ENCODE data around the gene NAA30. TPM values are rescaled to one million over a fixed set of nuclear protein-coding genes. Genes with fewer than 3 reads are reported as not detected.
"Not testable (repeated sequence)": the region's sequence is repeated elsewhere in the genome, so short reads cannot be mapped to it uniquely, and the experiment has no call there.

NAA30 gene
- total RNA-seq, 1 experiment from 2014 or later: 34.6 TPM

GRCh38 chr14:57364659-57365450 lies 25.5 kb upstream of the NAA30 start:
- Histone ChIP-seq H4K20me1 (ENCODE audit: insufficient read depth, low read depth, low read length) (no peaks in the 10 kb centered on the region), H2AFZ (ENCODE audit: low read length) (no peak overlapping the region), H3K4me1 (ENCODE audit: low read length) (no peaks in the 10 kb centered on the region), H3K4me3 (ENCODE audit: low read length) (no peak overlapping the region), H3K4me2 (ENCODE audit: low read depth, low read length, poor library complexity, severe bottlenecking) (no peak overlapping the region), H3K9me2 (replicated peaks; ENCODE audit: insufficient read depth, low read length) (no peaks in the 10 kb centered on the region), H3K79me2 (ENCODE audit: low read length) (no peaks in the 10 kb centered on the region), H3K9me3 (ENCODE audit: low read length) (no peaks in the 10 kb centered on the region), H3K27ac (ENCODE audit: low read length) (no peak overlapping the region), H3K9ac (ENCODE audit: low read length) (no peak overlapping the region), H3K36me3 (ENCODE audit: insufficient read depth, low read length) (no peaks in the 10 kb centered on the region), H3K27me3 (ENCODE audit: low read length) (no peaks in the 10 kb centered on the region)
- no peak for DNase-seq

GRCh38 chr14:57370187-57370586 lies 20.2 kb upstream of the NAA30 start:
- H3K36me3 ChIP-seq (ENCODE audit: insufficient read depth, low read length); H3K9me2 ChIP-seq (replicated peaks; ENCODE audit: insufficient read depth, low read length); H3K9me3 ChIP-seq (ENCODE audit: low read length); H4K20me1 ChIP-seq (ENCODE audit: insufficient read depth, low read depth, low read length); H3K4me1 ChIP-seq (ENCODE audit: low read length); H3K27me3 ChIP-seq (ENCODE audit: low read length); H3K4me2 ChIP-seq (ENCODE audit: low read depth, low read length, poor library complexity, severe bottlenecking); DNase-seq; H3K27ac ChIP-seq (ENCODE audit: low read length); H3K9ac ChIP-seq (ENCODE audit: low read length); H3K79me2 ChIP-seq (ENCODE audit: low read length); H3K4me3 ChIP-seq (ENCODE audit: low read length); H2AFZ ChIP-seq (ENCODE audit: low read length): not testable (repeated sequence)

- H3K9me3 ChIP-seq (ENCODE audit: low read length): no peaks in the 10 kb centered on the region
- H2AFZ ChIP-seq (ENCODE audit: low read length): no peak overlapping the region
- no peaks in the 10 kb centered on the region for H3K36me3 ChIP-seq (ENCODE audit: insufficient read depth, low read length)
- no peaks in the 10 kb centered on the region for H3K27me3 ChIP-seq (ENCODE audit: low read length)
- H3K4me3 ChIP-seq (ENCODE audit: low read length): no peak overlapping the region
- no peak overlapping the region for H3K9ac ChIP-seq (ENCODE audit: low read length)
- no peaks in the 10 kb centered on the region for H3K4me1 ChIP-seq (ENCODE audit: low read length)
- no peak overlapping the region for H3K27ac ChIP-seq (ENCODE audit: low read length)
- H3K9me2 ChIP-seq (replicated peaks; ENCODE audit: insufficient read depth, low read length): no peaks in the 10 kb centered on the region
- H4K20me1 ChIP-seq (ENCODE audit: insufficient read depth, low read depth, low read length): no peaks in the 10 kb centered on the region
- no peaks in the 10 kb centered on the region for H3K79me2 ChIP-seq (ENCODE audit: low read length)
- no peak overlapping the region for H3K4me2 ChIP-seq (ENCODE audit: low read depth, low read length, poor library complexity, severe bottlenecking)
- no peak for DNase-seq
These were observed 19.4 kb upstream of the NAA30 start for GRCh38 chr14:57371013-57371412.

- Histone ChIP-seq H3K9me3 (ENCODE audit: low read length) (no peaks in the 10 kb centered on the region), H3K27me3 (ENCODE audit: low read length) (no peaks in the 10 kb centered on the region), H3K9me2 (replicated peaks; ENCODE audit: insufficient read depth, low read length) (no peaks in the 10 kb centered on the region), H3K4me2 (ENCODE audit: low read depth, low read length, poor library complexity, severe bottlenecking) (no peak overlapping the region), H3K4me3 (ENCODE audit: low read length) (no peak overlapping the region), H4K20me1 (ENCODE audit: insufficient read depth, low read depth, low read length) (no peaks in the 10 kb centered on the region), H3K4me1 (ENCODE audit: low read length) (no peaks in the 10 kb centered on the region), H2AFZ (ENCODE audit: low read length) (no peak overlapping the region), H3K27ac (ENCODE audit: low read length) (no peak overlapping the region), H3K9ac (ENCODE audit: low read length) (no peak overlapping the region), H3K79me2 (ENCODE audit: low read length) (no peaks in the 10 kb centered on the region), H3K36me3 (ENCODE audit: insufficient read depth, low read length) (no peaks in the 10 kb centered on the region)
- DNase-seq: no peak
These were observed 15.2 kb upstream of the NAA30 start for GRCh38 chr14:57375156-57375555.

GRCh38 chr14:57378661-57379060 lies 11.7 kb upstream of the NAA30 start:
- Histone ChIP-seq H4K20me1 (ENCODE audit: insufficient read depth, low read depth, low read length) (no peaks in the 10 kb centered on the region), H3K9me2 (replicated peaks; ENCODE audit: insufficient read depth, low read length) (no peaks in the 10 kb centered on the region), H3K9me3 (ENCODE audit: low read length) (no peaks in the 10 kb centered on the region)

GRCh38 chr14:57380935-57381334 lies 9.5 kb upstream of the NAA30 start:
- no peaks in the 10 kb centered on the region for H3K4me1 ChIP-seq (ENCODE audit: low read length)
- H3K4me3 ChIP-seq (ENCODE audit: low read length): no peak overlapping the region
- DNase-seq: no peak
- H3K27ac ChIP-seq (ENCODE audit: low read length): no peak overlapping the region
- H3K36me3 ChIP-seq (ENCODE audit: insufficient read depth, low read length): no peaks in the 10 kb centered on the region
- H3K9me3 ChIP-seq (ENCODE audit: low read length): no peaks in the 10 kb centered on the region
- no peaks in the 10 kb centered on the region for H3K9me2 ChIP-seq (replicated peaks; ENCODE audit: insufficient read depth, low read length)
- no peak overlapping the region for H3K9ac ChIP-seq (ENCODE audit: low read length)
- no peaks in the 10 kb centered on the region for H4K20me1 ChIP-seq (ENCODE audit: insufficient read depth, low read depth, low read length)
- H3K27me3 ChIP-seq (ENCODE audit: low read length): no peaks in the 10 kb centered on the region
- no peak overlapping the region for H3K4me2 ChIP-seq (ENCODE audit: low read depth, low read length, poor library complexity, severe bottlenecking)
- no peak overlapping the region for H2AFZ ChIP-seq (ENCODE audit: low read length)
- no peaks in the 10 kb centered on the region for H3K79me2 ChIP-seq (ENCODE audit: low read length)

More at GRCh38 chr14:57378661-57379060, 11.7 kb upstream of the NAA30 start:
- Histone ChIP-seq H3K4me2 (ENCODE audit: low read depth, low read length, poor library complexity, severe bottlenecking) (no peak overlapping the region), H3K9ac (ENCODE audit: low read length) (no peak overlapping the region), H3K27ac (ENCODE audit: low read length) (no peak overlapping the region), H3K4me3 (ENCODE audit: low read length) (no peak overlapping the region), H3K36me3 (ENCODE audit: insufficient read depth, low read length) (no peaks in the 10 kb centered on the region), H3K79me2 (ENCODE audit: low read length) (no peaks in the 10 kb centered on the region), H3K4me1 (ENCODE audit: low read length) (no peaks in the 10 kb centered on the region), H3K27me3 (ENCODE audit: low read length) (no peaks in the 10 kb centered on the region), H2AFZ (ENCODE audit: low read length) (no peak overlapping the region)
- no peak for DNase-seq

GRCh38 chr14:57382283-57382682 lies 8.1 kb upstream of the NAA30 start:
- no peaks in the 10 kb centered on the region for H4K20me1 ChIP-seq (ENCODE audit: insufficient read depth, low read depth, low read length)
- H3K4me3 ChIP-seq (ENCODE audit: low read length): no peak overlapping the region
- H2AFZ ChIP-seq (ENCODE audit: low read length): no peak overlapping the region
- no peak overlapping the region for H3K9ac ChIP-seq (ENCODE audit: low read length)
- no peaks in the 10 kb centered on the region for H3K9me3 ChIP-seq (ENCODE audit: low read length)
- H3K4me2 ChIP-seq (ENCODE audit: low read depth, low read length, poor library complexity, severe bottlenecking): no peak overlapping the region
- H3K9me2 ChIP-seq (replicated peaks; ENCODE audit: insufficient read depth, low read length): no peaks in the 10 kb centered on the region
- DNase-seq: no peak
- H3K4me1 ChIP-seq (ENCODE audit: low read length): no peaks in the 10 kb centered on the region
- H3K79me2 ChIP-seq (ENCODE audit: low read length): no peaks in the 10 kb centered on the region
- H3K36me3 ChIP-seq (ENCODE audit: insufficient read depth, low read length): no peaks in the 10 kb centered on the region
- H3K27me3 ChIP-seq (ENCODE audit: low read length): no peaks in the 10 kb centered on the region
- H3K27ac ChIP-seq (ENCODE audit: low read length): no peak overlapping the region

- H3K9me3 ChIP-seq (ENCODE audit: low read length): no peaks in the 10 kb centered on the region
- H3K27ac ChIP-seq (ENCODE audit: low read length): no peak overlapping the region
- H3K9me2 ChIP-seq (replicated peaks; ENCODE audit: insufficient read depth, low read length): no peaks in the 10 kb centered on the region
- no peaks in the 10 kb centered on the region for H4K20me1 ChIP-seq (ENCODE audit: insufficient read depth, low read depth, low read length)
- no peaks in the 10 kb centered on the region for H3K4me1 ChIP-seq (ENCODE audit: low read length)
- no peaks in the 10 kb centered on the region for H3K36me3 ChIP-seq (ENCODE audit: insufficient read depth, low read length)
- H3K9ac ChIP-seq (ENCODE audit: low read length): no peak overlapping the region
- H3K4me2 ChIP-seq (ENCODE audit: low read depth, low read length, poor library complexity, severe bottlenecking): no peak overlapping the region
- H3K27me3 ChIP-seq (ENCODE audit: low read length): no peaks in the 10 kb centered on the region
- DNase-seq: no peak
- H2AFZ ChIP-seq (ENCODE audit: low read length): no peak overlapping the region
- H3K4me3 ChIP-seq (ENCODE audit: low read length): no peak overlapping the region
- H3K79me2 ChIP-seq (ENCODE audit: low read length): no peaks in the 10 kb centered on the region
These were observed 7.2 kb upstream of the NAA30 start for GRCh38 chr14:57383125-57383745.

Measured in Karpas-422 (cell line).